AG10803 (cell line): Measurements from ENCODE around the gene SNX32.

Experiments
- DNase-seq: peaks from one replicate; pipeline ENCODE4 v3.0.0; 2010; ENCODE audit warnings: low read depth
- H3K4me3 ChIP-seq: 2 replicates; pipeline ENCODE4 v1.5.1; 2011; ENCODE audit warnings: mild to moderate bottlenecking, low read length, control low read depth
- CTCF ChIP-seq: conservative IDR thresholded peaks from 2 replicates; pipeline ENCODE4 v1.5.1; 2011; ENCODE audit warnings: mild to moderate bottlenecking, low read length, control low read depth, inconsistent platforms

The SNX32 gene

GRCh38 chr11:65895482-65895981 lies 61.8 kb downstream of the SNX32 start:
- H3K4me3 ChIP-seq = no peak overlapping the region
- TF ChIP-seq CTCF = no peak
- DNase-seq = no peak

- TF ChIP-seq CTCF = no peak
- DNase-seq = no peak
- H3K4me3 ChIP-seq = peak overlapping the region; percentile 20; the same call in 1 of the 2 replicates
Observed at GRCh38 chr11:65896034-65896999, 62.6 kb downstream of the SNX32 start.

GRCh38 chr11:65897020-65897471 lies 63.3 kb downstream of the SNX32 start:
- peak overlapping the region; percentile 20; the same call in 1 of the 2 replicates for H3K4me3 ChIP-seq
- no peak for TF ChIP-seq CTCF
- DNase-seq = no peak

- H3K4me3 ChIP-seq = peak overlapping the region; percentile 96
- no peak for TF ChIP-seq CTCF
- DNase-seq = peak; percentile 62
Observed at GRCh38 chr11:65898656-65899355, 65.0 kb downstream of the SNX32 start.

GRCh38 chr11:65899356-65900124 lies 65.8 kb downstream of the SNX32 start:
- no peak for TF ChIP-seq CTCF
- peak; percentile 79 for DNase-seq
- peak overlapping the region; percentile 96 for H3K4me3 ChIP-seq

GRCh38 chr11:65900125-65900898 lies 66.5 kb downstream of the SNX32 start, which contains the start of gene FOSL1:
Gene FOSL1, minus strand, starts transcription at chr11:65900388. Its CDS starts 49 bp downstream, at chr11:65900339.
- peak within 1 kb of the TSS; percentile 96 for H3K4me3 ChIP-seq
- peak; percentile 97 for DNase-seq
- TF ChIP-seq CTCF = no peak
